GM12891 (cell line): Measurements from ENCODE around the gene CFAP92.

Experiments used
- POLR2A ChIP-seq: IDR thresholded peaks from 2 replicates; pipeline ENCODE4 v1.6.1; 2011; ENCODE audit warnings: low read depth, low read length, control low read depth
- POLR2AphosphoS5 ChIP-seq: IDR thresholded peaks from 2 replicates; pipeline ENCODE4 v1.6.1; 2011; ENCODE audit warnings: low read depth, low read length, control low read depth
- TAF1 ChIP-seq: IDR thresholded peaks from 2 replicates; pipeline ENCODE4 v1.6.1; 2011; ENCODE audit warnings: low read depth, low read length, control low read depth

DNA sequence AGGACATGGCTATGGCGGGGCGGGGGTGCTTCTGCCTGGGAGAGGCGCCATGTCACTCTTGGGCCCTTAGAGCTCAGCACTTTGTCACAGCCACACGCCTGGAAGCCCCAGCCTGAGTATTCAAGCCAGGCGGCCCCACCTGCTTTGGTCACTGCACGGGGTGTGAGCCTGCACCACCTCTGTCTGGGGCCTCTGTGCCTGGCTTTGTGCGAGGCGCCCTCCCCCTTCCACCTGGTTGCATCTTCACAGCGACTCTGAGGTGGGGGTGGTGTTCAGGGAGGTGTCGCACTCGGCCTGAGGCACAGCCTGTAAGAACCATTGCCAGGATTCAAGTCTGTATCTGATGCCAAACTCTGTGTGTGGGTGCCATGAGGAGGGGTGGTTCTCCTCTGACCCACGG, 90.4 kb downstream of the CFAP92 start:
- TF ChIP-seq POLR2A (no peak), TAF1 (no peak), POLR2AphosphoS5 (no peak)
